ENCODE results near the gene ADPGK.
"Not testable (repeated sequence)": the region's sequence is repeated elsewhere in the genome, so short reads cannot be mapped to it uniquely, and the experiment has no call there.

The ADPGK gene

GRCh38 chr15:72783640-72784455 is at the start of gene ADPGK:
ADPGK (minus strand) TSS chr15:72783758; CDS start chr15:72783691, 67 bp downstream.
- peak; percentile 94 for DNase-seq

DNA sequence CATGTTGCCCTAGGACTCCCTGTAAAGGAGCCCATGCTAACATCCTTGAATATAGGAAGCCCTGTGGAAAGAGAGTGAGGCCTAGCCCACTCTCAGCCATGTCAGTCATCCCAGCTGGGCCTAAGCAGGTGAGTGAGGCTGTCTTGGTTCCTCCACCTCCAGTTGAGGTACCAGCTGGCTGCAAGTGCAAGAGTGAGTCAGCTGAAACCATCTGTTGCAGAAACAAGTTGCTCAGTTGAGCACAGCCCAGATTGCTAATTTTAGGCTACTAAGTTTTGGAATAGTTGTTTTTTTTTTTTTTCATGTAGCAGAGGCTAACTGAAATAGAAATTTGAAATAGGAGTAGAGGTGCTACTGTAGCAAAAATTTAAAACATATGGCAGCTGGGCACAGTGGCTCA is 43.7 kb upstream of the ADPGK start:
- no peak for DNase-seq

- DNase-seq = no peak
Observed at GRCh38 chr15:72826611-72827010, 43.1 kb upstream of the ADPGK start.

DNA sequence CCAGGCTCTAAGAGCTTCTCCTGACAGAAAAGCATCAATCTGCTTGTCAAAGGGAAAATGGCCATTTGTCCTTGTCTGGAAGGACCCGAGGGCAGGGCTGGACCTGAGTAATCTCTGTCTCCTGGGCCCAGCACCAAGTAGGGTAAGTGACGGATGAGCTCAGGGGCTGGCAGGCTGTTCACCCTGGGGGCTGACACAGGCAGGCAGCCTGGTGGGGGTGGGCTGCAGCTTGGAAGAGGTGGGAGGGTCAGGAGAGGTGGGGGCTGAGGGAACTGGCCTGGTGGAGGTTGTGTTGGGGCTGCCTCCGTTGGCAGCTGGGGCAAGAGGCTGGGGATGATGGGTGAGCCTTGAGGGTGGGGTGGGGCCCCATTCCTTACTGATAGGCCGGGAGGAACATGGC is 42.3 kb upstream of the ADPGK start:
- DNase-seq = no peak

DNA sequence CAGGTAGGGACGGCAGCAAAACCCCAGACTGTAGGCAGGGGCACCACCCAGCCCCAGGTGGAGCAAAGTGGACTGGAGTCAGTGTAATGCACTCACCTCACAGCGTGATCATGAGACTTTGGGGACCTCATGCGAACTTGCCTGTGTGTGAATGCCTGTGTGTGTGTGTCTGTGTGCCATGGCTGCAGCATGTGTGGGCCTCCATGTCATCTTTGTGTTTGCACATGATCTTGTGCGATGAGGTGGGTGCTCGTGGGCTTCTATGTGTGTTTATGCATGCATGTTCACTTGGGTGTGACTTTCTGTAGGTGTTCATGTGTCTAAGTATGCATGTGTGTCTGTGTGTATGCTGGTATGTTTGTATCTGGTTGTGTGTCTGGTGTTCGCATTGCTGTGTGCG is 41.2 kb upstream of the ADPGK start:
- DNase-seq = no peak

- no peak for DNase-seq
Observed at GRCh38 chr15:72824112-72824511, 40.6 kb upstream of the ADPGK start.

GRCh38 chr15:72820278-72820677 is 36.7 kb upstream of the ADPGK start:
- DNase-seq = no peak

DNA sequence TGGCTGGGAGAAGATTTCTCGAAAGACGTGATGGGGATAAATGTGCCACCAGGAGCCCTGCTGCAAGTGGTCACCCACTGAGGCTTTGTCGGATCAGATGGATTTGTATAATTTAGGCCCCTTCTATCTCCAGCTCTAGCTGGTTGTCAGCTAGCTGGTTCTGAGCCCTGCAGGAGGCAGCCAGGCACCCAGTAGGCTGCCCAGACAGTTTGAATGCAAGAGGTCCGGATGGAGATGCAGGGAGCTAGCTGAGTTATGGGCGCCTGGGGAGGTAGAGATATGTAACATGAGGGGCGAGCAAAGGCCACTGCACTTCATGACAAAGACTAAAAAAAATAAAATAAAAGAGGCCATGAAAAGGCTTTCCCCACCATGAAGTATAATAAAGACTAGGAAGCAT is 35.1 kb upstream of the ADPGK start:
- DNase-seq = no peak

GRCh38 chr15:72813345-72814004 is 29.9 kb upstream of the ADPGK start:
- no peak for DNase-seq

- no peak for DNase-seq
Observed at GRCh38 chr15:72809329-72809728, 25.8 kb upstream of the ADPGK start.

GRCh38 chr15:72807346-72807745 is 23.8 kb upstream of the ADPGK start:
- not testable (repeated sequence) for DNase-seq

- no peak for DNase-seq
Observed at GRCh38 chr15:72803006-72803405, 19.4 kb upstream of the ADPGK start.

DNA sequence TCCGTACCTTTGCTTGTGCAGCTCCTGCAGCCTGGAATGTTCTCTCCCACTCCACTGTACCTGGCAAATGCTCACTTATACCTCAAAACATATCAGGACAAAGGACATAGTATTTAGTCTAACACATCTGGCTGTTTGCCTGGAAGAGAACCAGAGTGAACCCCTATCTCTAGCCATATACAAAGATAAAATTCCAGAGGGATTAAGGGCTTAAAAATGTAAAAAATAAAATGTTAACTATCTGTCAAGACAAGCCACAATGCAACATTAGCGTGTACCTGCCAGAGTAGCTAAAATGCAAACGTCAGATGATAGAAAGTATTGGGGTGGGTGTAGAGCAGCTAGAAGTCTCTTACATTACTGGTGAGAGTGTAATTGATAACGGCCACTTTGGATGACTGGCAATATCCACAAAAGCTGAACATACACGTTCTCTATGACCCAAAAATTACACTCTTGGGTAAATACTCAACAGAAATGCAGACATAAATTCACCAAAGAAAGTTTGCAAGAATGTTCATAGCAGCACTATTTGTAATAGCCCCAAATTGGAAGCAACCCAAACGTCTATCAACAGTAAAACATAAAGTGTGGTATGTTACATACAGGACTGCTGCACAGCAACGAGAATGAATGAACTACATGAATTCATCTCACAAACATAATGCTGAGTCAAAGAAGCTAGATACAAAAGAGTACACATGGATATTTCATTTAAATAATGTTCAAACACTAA is 18.2 kb upstream of the ADPGK start:
- no peak for DNase-seq

- DNase-seq = no peak
Observed at GRCh38 chr15:72800833-72801481, 17.4 kb upstream of the ADPGK start.

DNA sequence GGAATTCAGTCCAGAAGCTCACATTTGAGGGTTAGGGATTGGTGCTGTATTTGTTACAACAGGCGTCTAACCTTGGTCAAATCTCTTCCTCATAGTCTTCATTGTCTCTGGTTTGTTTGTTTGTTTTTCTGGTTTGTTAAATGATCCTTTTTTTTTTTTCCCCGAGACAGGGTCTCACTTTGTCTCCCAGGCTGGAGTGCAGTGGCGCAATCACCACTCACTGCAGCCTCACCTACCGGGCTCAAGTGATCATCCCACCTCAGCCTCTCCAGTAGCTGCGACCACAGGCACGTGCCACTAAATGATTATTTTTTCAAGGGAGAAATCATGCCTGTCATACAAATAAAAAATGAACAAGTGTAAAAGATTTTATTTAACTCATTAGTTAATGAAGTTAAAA is 14.3 kb upstream of the ADPGK start:
- no peak for DNase-seq

DNA sequence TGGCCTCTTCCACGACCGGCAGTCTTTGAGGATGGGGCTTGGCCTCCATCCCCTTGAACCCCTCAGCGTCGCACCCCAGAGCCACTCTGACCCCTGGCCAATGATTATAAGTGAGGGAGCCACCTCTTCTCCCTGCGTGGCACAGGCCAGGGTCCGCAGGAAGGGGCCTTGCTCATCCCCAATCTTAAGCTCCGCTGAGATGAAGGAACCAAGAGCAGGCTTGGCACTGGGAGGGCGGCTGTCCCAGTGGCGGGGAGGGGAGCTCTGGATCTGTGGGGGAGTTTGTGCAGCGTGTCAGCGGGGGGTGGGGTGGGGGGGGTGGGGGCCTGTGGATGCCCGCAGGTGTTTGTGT is 13.8 kb upstream of the ADPGK start:
- DNase-seq = no peak

- peak; percentile 34 for DNase-seq
Observed at GRCh38 chr15:72796515-72797337, 13.2 kb upstream of the ADPGK start.

DNA sequence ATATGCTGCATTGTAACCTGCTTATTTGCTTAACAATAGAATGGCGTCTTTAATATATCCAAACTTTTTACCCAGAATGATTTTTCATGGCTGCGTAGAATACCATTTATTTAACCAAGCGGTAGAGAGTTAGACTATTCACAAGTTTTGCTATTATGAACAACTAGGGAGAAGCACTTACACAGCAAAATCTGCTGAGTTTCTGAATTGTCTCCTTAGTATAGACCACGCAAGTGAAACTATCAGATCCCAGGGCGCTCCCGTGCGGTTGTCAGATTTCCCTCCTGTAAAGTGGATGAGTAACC is 12.6 kb upstream of the ADPGK start:
- no peak for DNase-seq

DNA sequence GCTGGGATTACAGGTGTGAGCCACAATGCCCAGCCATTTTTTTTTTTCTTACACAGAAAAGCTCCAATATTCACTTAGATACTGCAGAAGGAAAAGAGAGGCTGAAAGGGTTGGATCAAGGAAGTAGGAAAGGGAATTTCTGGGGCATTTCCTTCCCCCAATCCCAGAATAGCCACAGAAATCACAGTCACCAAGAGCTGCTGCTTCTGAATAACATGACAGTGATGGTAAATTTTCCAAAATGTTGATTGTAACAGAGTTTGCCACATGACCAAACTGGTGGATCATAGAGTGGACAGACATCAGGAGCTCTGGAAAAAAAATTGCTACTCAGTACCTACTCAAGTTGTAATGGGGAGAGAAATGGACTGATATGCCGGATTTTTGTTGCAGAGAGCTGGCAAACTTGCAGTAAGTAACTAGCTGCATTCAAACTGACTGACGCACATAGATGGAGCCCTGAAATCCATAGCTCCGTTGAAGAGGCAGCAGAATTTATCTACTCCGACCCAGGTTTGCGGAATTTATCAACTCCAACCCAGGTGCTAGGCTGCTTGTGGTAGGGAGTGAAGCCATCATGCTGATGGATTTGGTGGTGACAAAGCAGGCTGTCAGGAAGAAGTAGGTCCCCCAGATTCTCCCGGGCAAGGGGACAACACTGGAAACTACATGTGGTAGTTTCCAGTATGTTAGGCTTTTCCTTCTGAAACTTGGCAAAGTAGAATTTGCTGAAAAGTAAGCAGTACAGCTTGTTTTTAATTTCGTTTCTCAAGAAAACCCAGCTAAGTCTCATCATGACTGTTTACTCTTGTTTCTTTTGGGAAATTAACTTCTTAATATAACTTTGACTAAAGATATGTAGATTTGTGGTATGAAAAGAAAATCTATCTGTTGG is 10.5 kb upstream of the ADPGK start:
- no peak for DNase-seq

DNA sequence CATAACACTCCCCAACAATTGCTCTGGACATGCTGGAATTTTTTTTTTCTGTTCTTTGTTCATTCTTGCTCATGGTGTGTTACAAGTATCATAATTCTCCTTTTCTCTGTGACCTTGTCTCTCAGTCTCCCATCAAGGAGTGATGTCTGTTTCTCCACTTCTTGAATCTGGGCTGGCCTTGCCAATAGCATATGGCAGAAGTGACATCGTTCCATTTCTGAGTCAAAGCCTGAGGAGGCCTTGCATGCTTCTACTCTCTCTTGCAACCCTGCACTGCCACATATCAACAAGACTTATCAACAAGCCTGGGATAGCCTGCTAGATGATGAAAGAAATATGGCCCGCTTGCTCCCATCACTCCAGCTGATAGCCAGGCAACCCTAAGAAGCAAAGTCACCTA is 8.9 kb upstream of the ADPGK start:
- DNase-seq = no peak

GRCh38 chr15:72790302-72790910 is 6.8 kb upstream of the ADPGK start:
- DNase-seq = no peak

All from midbrain (tissue), 1 donor.